IMR-90 (cell line): ENCODE data around the gene AKT2. TPM values are rescaled to one million over a fixed set of nuclear protein-coding genes. Genes with fewer than 3 reads are reported as not detected.

ENCODE experiments used
- ATAC-seq: fragments of 200-7000 bp; cut with Tn5 transposase; 2 replicates; pipeline ENCODE4 v1.9.1; 2020; ENCODE audit warnings: low read depth, mild to moderate bottlenecking, moderate library complexity
- BruUV-seq: library from RNA; stranded (reverse); fragments of 400-500 nt; replicated peaks from 2 replicates; lab custom pipeline; 2021; lab: Mats Ljungman, UMichigan
- CTCF ChIA-PET: fragments of 300-600 bp; formaldehyde crosslinking; extraction: SDS; loops from one replicate; lab custom pipeline; 2021; ENCODE audit warnings: antibody characterized with exemption; lab: Yijun Ruan, JAX
- POLR2A ChIA-PET: fragments of 300-600 bp; sonication (Branson Sonifier 250); formaldehyde crosslinking; loops from one replicate; lab custom pipeline; 2022; ENCODE audit warnings: antibody characterized with exemption; ENCODE audit not compliant: unreplicated experiment; lab: Charles Lee
- DNase-seq: peaks from one replicate; pipeline ENCODE4 v3.0.0; 2013
- H2AFZ ChIP-seq: replicated peaks from 2 replicates; pipeline ENCODE3; 2013; ENCODE audit warnings: low read length, mild to moderate bottlenecking; ENCODE audit not compliant: poor library complexity
- H2AK5ac ChIP-seq: 2 replicates; pipeline ENCODE4 v1.6.1; 2013; ENCODE audit warnings: low read depth, low read length, inconsistent platforms
- H2AK9ac ChIP-seq: replicated peaks from 2 replicates; pipeline ENCODE3; 2013; ENCODE audit warnings: mild to moderate bottlenecking, low read depth, low read length, moderate library complexity; ENCODE audit not compliant: poor library complexity
- H2BK120ac ChIP-seq: 2 replicates; pipeline ENCODE4 v1.6.1; 2013; ENCODE audit warnings: low read depth, low read length, inconsistent platforms
- H2BK15ac ChIP-seq: 3 replicates; pipeline ENCODE4 v1.6.1; 2013; ENCODE audit warnings: low read depth, low read length, inconsistent platforms
- H2BK20ac ChIP-seq: 2 replicates; pipeline ENCODE4 v1.6.1; 2013; ENCODE audit warnings: low read depth, mild to moderate bottlenecking, inconsistent platforms, low read length, moderate library complexity
- H2BK5ac ChIP-seq: 2 replicates; pipeline ENCODE4 v1.6.1; 2013; ENCODE audit warnings: mild to moderate bottlenecking, low read depth, low read length, inconsistent platforms; ENCODE audit not compliant: poor library complexity, severe bottlenecking
- H3K14ac ChIP-seq: replicated peaks from 2 replicates; pipeline ENCODE4 v1.6.1; 2013; ENCODE audit warnings: low read depth, low read length, inconsistent platforms
- H3K18ac ChIP-seq: 2 replicates; pipeline ENCODE4 v1.6.1; 2013; ENCODE audit warnings: low read depth, low read length, control low read depth
- H3K23ac ChIP-seq: 2 replicates; pipeline ENCODE4 v1.6.1; 2013; ENCODE audit warnings: low read depth, low read length, inconsistent platforms
- H3K27ac ChIP-seq: 2 replicates; pipeline ENCODE4 v1.5.1; 2013; ENCODE audit warnings: mild to moderate bottlenecking, control low read depth, low read length; ENCODE audit not compliant: insufficient read depth
- H3K27me3 ChIP-seq: 2 replicates; pipeline ENCODE4 v1.6.1; 2013; ENCODE audit warnings: low read length; ENCODE audit not compliant: control insufficient read depth, insufficient read depth
- H3K36me3 ChIP-seq: 2 replicates; pipeline ENCODE4 v1.6.1; 2013; ENCODE audit warnings: low read length, mixed read lengths; ENCODE audit not compliant: control insufficient read depth, insufficient read depth
- H3K4ac ChIP-seq: 2 replicates; pipeline ENCODE4 v1.6.1; 2013; ENCODE audit warnings: low read depth, low read length, inconsistent platforms
- H3K4me1 ChIP-seq: 2 replicates; pipeline ENCODE4 v1.6.1; 2013; ENCODE audit warnings: low read length, mixed read lengths; ENCODE audit not compliant: control insufficient read depth, insufficient read depth
- H3K4me2 ChIP-seq: 2 replicates; pipeline ENCODE4 v1.6.1; 2013; ENCODE audit warnings: low read depth, mild to moderate bottlenecking, control low read depth, low read length, moderate library complexity
- H3K4me3 ChIP-seq: 2 replicates; pipeline ENCODE4 v1.5.1; 2013; ENCODE audit warnings: low read depth, mild to moderate bottlenecking, control low read depth, low read length, moderate library complexity; ENCODE audit not compliant: insufficient read depth
- H3K56ac ChIP-seq: 2 replicates; pipeline ENCODE4 v1.6.1; 2013; ENCODE audit warnings: low read length, inconsistent platforms; ENCODE audit not compliant: insufficient read depth; ENCODE audit errors: extremely low read depth
- H3K79me1 ChIP-seq, 2 experiments: 2 replicates each; pipeline ENCODE4 v1.6.1; 2013; ENCODE audit warnings: low read length in 2 of 2, inconsistent platforms in 1 of 2, low read depth in 1 of 2
- H3K9ac ChIP-seq: 2 replicates; pipeline ENCODE4 v1.6.1; 2013; ENCODE audit warnings: low read depth, low read length, control low read depth
- H3K9me1 ChIP-seq: 2 replicates; pipeline ENCODE4 v1.6.1; 2013; ENCODE audit warnings: low read length, inconsistent platforms; ENCODE audit not compliant: insufficient read depth
- H3K9me3 ChIP-seq: 2 replicates; pipeline ENCODE4 v1.6.1; 2013; ENCODE audit warnings: low read length; ENCODE audit not compliant: control insufficient read depth, insufficient read depth
- H4K20me1 ChIP-seq: 2 replicates; pipeline ENCODE4 v1.6.1; 2013; ENCODE audit warnings: low read length, inconsistent platforms; ENCODE audit not compliant: insufficient read depth
- H4K5ac ChIP-seq: 2 replicates; pipeline ENCODE4 v1.6.1; 2013; ENCODE audit warnings: mild to moderate bottlenecking, low read depth, low read length, control low read depth
- H4K8ac ChIP-seq, 2 experiments: 2 replicates each; pipeline ENCODE4 v1.6.1; 2013; ENCODE audit warnings: low read depth in 2 of 2, low read length in 2 of 2, control low read depth in 1 of 2, inconsistent platforms in 1 of 2
- H4K91ac ChIP-seq: 2 replicates; pipeline ENCODE4 v1.6.1; 2013; ENCODE audit warnings: low read depth, low read length, inconsistent platforms; ENCODE audit not compliant: insufficient read depth
- CTCF ChIP-seq: conservative IDR thresholded peaks from 2 replicates; pipeline ENCODE4 v1.5.1; 2012; ENCODE audit warnings: mild to moderate bottlenecking, low read depth, low read length, improper control_type of control experiment
- ELK1 ChIP-seq: fragments of 150-350 bp; IDR thresholded peaks from 2 replicates; pipeline ENCODE4 v1.6.1; 2016; ENCODE audit warnings: low read depth, mild to moderate bottlenecking, low read length, moderate library complexity, borderline replicate concordance
- FOS ChIP-seq: fragments of 150-350 bp; IDR thresholded peaks from 2 replicates; pipeline ENCODE4 v1.6.1; 2016; ENCODE audit warnings: low read depth, low read length
- NFE2L2 ChIP-seq: fragments of 150-350 bp; IDR thresholded peaks from 2 replicates; pipeline ENCODE4 v1.6.1; 2016; ENCODE audit warnings: low read depth, mild to moderate bottlenecking, low read length
- WGBS, 2 experiments: methylation state at CpG; one replicate each; pipeline versions ENCODE4 v1.1.5 to v1.1.7; 2013; ENCODE audit warnings: missing lambda C conversion rate in 2 of 2; ENCODE audit not compliant: insufficient read length in 1 of 2; ENCODE audit errors: extremely low coverage in 2 of 2; 5-methylcytosine and 5-hydroxymethylcytosine counted together
- dilution Hi-C: fragments of 300-500 bp; cut with HindIII; formaldehyde crosslinking; loops from one replicate; pipeline ENCODE4 v1.14.3; 2018; ENCODE audit warnings: low sequenced_read_pairs; ENCODE audit not compliant: unreplicated experiment
- in situ Hi-C: fragments of 300-500 bp; cut with MboI; formaldehyde crosslinking; loops from 3 replicates; pipeline ENCODE4 v1.14.3; 2019; ENCODE audit warnings: low sequenced_read_pairs, inconsistent platforms, mixed read lengths
- intact Hi-C: fragments of 100-400 bp; cut with micrococcal nuclease; formaldehyde crosslinking; loops from 2 replicates; pipeline ENCODE4 v1.10.0; 2022
- polyA plus RNA-seq, 3 experiments: library from polyadenylated mRNA; depleted of rRNA; stranded (reverse); fragments of >200 nt; gene quantifications; 2 replicates each; pipeline ENCODE4 v1.2.3, GENCODE V29; 2012; ENCODE audit warnings: low replicate concordance in 1 of 3
- total RNA-seq: library from RNA; depleted of rRNA; stranded (reverse); fragments of >200 nt; gene quantifications from 2 replicates; pipeline ENCODE4 v1.2.3, GENCODE V29; 2012

Gene AKT2
- total and polyA plus RNA-seq, 2 of the 4 experiments (the other 2 are of a cell fraction), result 61.5 to 104 TPM

GRCh38 chr19:40198272-40198990 is 86.7 kb downstream of the AKT2 start:
- Histone ChIP-seq H3K36me3 (peaks cover 14% of the 10 kb centered on the region), H3K4me1 (no peaks in the 10 kb centered on the region), H3K79me1 (peaks cover 0 to 13% of the 10 kb centered on the region in 2 experiments; a peak in 3 of 4 replicates), H2BK5ac (no peak overlapping the region), H2BK20ac (no peak overlapping the region), H3K27ac (no peak overlapping the region), H4K91ac (no peak overlapping the region), H3K4me3 (no peak overlapping the region), H2AK9ac (no peak overlapping the region), H3K23ac (no peak overlapping the region), H2BK120ac (no peak overlapping the region), H2AFZ (no peak overlapping the region), H3K4ac (no peak overlapping the region), H3K27me3 (no peaks in the 10 kb centered on the region), H3K56ac (no peak overlapping the region), H3K4me2 (no peak overlapping the region), H4K8ac (no peak overlapping the region), H3K9ac (no peak overlapping the region), H3K18ac (no peak overlapping the region), H4K20me1 (no peaks in the 10 kb centered on the region), H2BK15ac (no peak overlapping the region), H4K5ac (no peak overlapping the region), H3K9me1 (peaks cover 5% of the 10 kb centered on the region), H3K14ac (no peak overlapping the region), H3K9me3 (no peaks in the 10 kb centered on the region), H2AK5ac (no peak overlapping the region)
- ATAC-seq, result no peak
- intact Hi-C loops, result no loop called here
- dilution Hi-C loops, result no loop called here
- ChIA-PET CTCF (no interaction called here), POLR2A (no interaction called here)
- 91% methylated on average over 4 of the region's 29 CpGs; no CpG with 5 or more reads in 1 of the 2 experiments for WGBS, 2 experiments
- DNase-seq, result no peak
- TF ChIP-seq NFE2L2, result no peak
- TF ChIP-seq CTCF, result no peak
- TF ChIP-seq FOS, result no peak
- no peak for TF ChIP-seq ELK1
- no TSS peak for BruUV-seq
- in situ Hi-C loops, result no loop called here
